ENCODE data around the gene PDXK.

DNA sequence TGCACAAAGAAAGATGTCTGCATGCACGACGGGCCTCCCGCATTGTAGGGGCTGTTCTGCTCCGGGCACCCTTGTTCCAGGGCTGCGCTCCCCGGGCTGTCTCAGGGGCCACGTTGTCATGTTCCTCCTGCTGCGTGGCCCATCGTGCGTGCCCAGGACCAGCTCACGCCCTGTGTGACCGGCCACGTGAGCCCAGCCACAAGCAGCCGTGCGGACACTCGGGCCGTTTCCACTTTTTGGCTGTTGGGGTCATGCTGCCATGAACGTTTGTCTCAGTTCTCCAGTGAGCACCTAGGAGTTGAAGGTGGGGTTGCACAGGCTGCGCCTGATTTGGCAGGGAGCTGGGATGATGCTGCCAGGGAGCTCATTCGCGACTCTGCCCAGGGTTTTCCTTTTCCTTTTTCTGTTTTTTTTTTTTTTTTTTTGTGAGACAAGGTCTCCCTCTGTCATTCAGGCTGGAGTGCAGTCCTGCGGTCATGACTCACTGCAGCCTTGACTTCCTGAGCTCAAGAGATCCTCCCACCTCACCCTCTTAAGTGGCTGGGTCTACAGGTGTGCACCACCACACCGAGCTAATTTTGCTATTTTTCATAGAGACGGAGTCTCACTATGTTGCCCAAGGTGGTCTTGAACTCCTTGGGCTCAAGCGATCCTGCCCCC, 17.4 kb downstream of the PDXK start:
- no peak for TF ChIP-seq POLR2AphosphoS5 (IDR thresholded peaks at IDR 0.05)
- no peak for TF ChIP-seq POLR2A (IDR thresholded peaks at IDR 0.05)
- TF ChIP-seq, protein P1, sequence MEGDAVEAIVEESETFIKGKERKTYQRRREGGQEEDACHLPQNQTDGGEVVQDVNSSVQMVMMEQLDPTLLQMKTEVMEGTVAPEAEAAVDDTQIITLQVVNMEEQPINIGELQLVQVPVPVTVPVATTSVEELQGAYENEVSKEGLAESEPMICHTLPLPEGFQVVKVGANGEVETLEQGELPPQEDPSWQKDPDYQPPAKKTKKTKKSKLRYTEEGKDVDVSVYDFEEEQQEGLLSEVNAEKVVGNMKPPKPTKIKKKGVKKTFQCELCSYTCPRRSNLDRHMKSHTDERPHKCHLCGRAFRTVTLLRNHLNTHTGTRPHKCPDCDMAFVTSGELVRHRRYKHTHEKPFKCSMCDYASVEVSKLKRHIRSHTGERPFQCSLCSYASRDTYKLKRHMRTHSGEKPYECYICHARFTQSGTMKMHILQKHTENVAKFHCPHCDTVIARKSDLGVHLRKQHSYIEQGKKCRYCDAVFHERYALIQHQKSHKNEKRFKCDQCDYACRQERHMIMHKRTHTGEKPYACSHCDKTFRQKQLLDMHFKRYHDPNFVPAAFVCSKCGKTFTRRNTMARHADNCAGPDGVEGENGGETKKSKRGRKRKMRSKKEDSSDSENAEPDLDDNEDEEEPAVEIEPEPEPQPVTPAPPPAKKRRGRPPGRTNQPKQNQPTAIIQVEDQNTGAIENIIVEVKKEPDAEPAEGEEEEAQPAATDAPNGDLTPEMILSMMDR (IDR thresholded peaks at IDR 0.05): no peak
- TF ChIP-seq EP300 (IDR thresholded peaks at IDR 0.05): no peak
